ENCODE measurements around the gene FBXO31. TPM values are rescaled to one million over a fixed set of nuclear protein-coding genes. Genes with fewer than 3 reads are reported as not detected.

Gene FBXO31
- total and polyA plus RNA-seq, 5 donors from 2014 or later: 18.8 to 35.5 (median 27.8) TPM

GRCh38 chr16:87298857-87299465, 84.6 kb downstream of the FBXO31 start:
- H3K4me1 Mint-ChIP-seq: peaks cover 0 to 19% (median 11%) of the 10 kb centered on the region in 4 donors
- H3K36me3 Mint-ChIP-seq: peaks cover 6% of the 10 kb centered on the region
- Histone ChIP-seq H3K4me1 (ENCODE audit: control insufficient read depth, insufficient read depth, low read length, poor library complexity, severe bottlenecking) (peaks cover 3% of the 10 kb centered on the region), H3K27ac (ENCODE audit: insufficient read depth, low read length, poor library complexity, severe bottlenecking) (no peak overlapping the region), H3K36me3 (ENCODE audit: control insufficient read depth, insufficient read depth, low read length) (no peaks in the 10 kb centered on the region), H3K27me3 (ENCODE audit: control insufficient read depth, insufficient read depth, low read length) (no peaks in the 10 kb centered on the region), H3K9me3 (ENCODE audit: control insufficient read depth in 2 of 2, low read length in 2 of 2) (no peaks in the 10 kb centered on the region), H3K4me3 (ENCODE audit: low read depth, low read length) (no peak overlapping the region)
- H3K27me3 Mint-ChIP-seq: no peaks in the 10 kb centered on the region
- ATAC-seq (ENCODE audit: low read depth in 2 of 2) (no peak), DNase-seq (no peak)
- H3K4me3 Mint-ChIP-seq: no peak overlapping the region
- peak overlapping the region in 1 of 3 donors; percentile 62 for H3K27ac Mint-ChIP-seq
- H3K9me3 Mint-ChIP-seq: peaks cover 0 to 1% (median 0%) of the 10 kb centered on the region in 7 donors

GRCh38 chr16:87297918-87298631, 85.5 kb downstream of the FBXO31 start:
- Histone ChIP-seq H3K27me3 (ENCODE audit: control insufficient read depth, insufficient read depth, low read length) (no peaks in the 10 kb centered on the region), H3K4me3 (ENCODE audit: low read depth, low read length) (no peak overlapping the region), H3K9me3 (ENCODE audit: control insufficient read depth in 2 of 2, low read length in 2 of 2) (no peaks in the 10 kb centered on the region), H3K4me1 (ENCODE audit: control insufficient read depth, insufficient read depth, low read length, poor library complexity, severe bottlenecking) (no peaks in the 10 kb centered on the region), H3K36me3 (ENCODE audit: control insufficient read depth, insufficient read depth, low read length) (no peaks in the 10 kb centered on the region), H3K27ac (ENCODE audit: insufficient read depth, low read length, poor library complexity, severe bottlenecking) (no peak overlapping the region)
- Mint-ChIP-seq H3K27ac (peak overlapping the region in 1 of 3 donors; percentile 58), H3K4me1 (peaks cover 0 to 11% (median 5%) of the 10 kb centered on the region in 4 donors), H3K36me3 (peaks cover 6% of the 10 kb centered on the region), H3K4me3 (no peak overlapping the region), H3K9me3 (peaks cover 0 to 1% (median 0%) of the 10 kb centered on the region in 7 donors), H3K27me3 (no peaks in the 10 kb centered on the region)
- DNase-seq (peak in 1 of 3 donors; percentile 41), ATAC-seq (ENCODE audit: low read depth in 2 of 2) (peak in 1 of 2 donors; percentile 46)

GRCh38 chr16:87297407-87297806, 86.2 kb downstream of the FBXO31 start:
- peaks cover 6% of the 10 kb centered on the region for H3K36me3 Mint-ChIP-seq

DNA sequence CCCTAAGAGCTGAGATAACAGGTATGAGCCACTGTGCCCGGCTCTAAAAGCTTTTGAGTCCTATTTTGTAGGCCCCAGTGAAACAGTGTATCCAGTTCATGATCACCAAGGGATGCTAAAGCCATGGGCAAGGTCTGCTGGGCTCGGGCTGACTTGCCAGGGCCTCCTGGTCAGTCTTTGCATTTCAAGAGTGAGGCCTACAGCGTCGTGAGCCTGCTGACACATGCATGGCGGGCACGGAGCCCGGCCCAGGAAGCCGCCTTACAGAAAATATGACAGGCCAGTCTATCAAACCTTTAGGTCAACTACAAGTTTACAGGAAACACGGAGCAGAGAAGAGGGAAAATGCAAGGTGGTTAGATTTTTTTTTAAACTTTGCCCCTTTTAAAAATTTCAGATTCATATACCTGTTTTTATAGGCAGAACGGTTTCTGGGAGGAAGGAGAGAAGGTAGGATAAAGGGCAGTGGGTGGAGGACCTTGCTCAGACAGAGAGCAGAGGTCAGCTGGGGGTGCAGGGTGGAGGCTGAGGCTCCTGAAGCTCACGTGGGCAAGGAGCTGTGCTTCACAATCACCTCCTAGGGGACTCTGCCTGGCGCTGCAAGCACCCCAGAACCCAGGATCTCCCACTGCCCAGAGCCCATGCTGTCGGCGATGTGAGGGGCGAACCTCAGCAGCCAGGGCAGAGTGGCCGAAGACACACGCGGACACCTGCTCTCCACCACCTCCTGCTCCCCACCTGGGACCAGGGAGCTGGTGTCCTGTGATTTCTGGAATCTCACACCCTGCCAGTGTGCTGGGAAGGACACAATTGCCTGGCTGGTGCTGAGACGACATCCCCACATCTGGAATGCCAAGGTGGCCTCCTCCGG, 87.7 kb downstream of the FBXO31 start:
- peaks cover 0 to 2% (median 0%) of the 10 kb centered on the region in 7 donors for H3K9me3 Mint-ChIP-seq
- ATAC-seq (ENCODE audit: low read depth in 2 of 2) (no peak), DNase-seq (no peak)
- H3K9me3 ChIP-seq (ENCODE audit: control insufficient read depth in 2 of 2, low read length in 2 of 2): no peaks in the 10 kb centered on the region
- H3K27ac Mint-ChIP-seq: no peak overlapping the region
- H3K36me3 Mint-ChIP-seq: peaks cover 9% of the 10 kb centered on the region
- no peaks in the 10 kb centered on the region for H3K27me3 ChIP-seq (ENCODE audit: control insufficient read depth, insufficient read depth, low read length)
- H3K36me3 ChIP-seq (ENCODE audit: control insufficient read depth, insufficient read depth, low read length): no peaks in the 10 kb centered on the region
- no peak overlapping the region for H3K4me3 ChIP-seq (ENCODE audit: low read depth, low read length)
- no peaks in the 10 kb centered on the region for H3K4me1 ChIP-seq (ENCODE audit: control insufficient read depth, insufficient read depth, low read length, poor library complexity, severe bottlenecking)
- no peak overlapping the region for H3K4me3 Mint-ChIP-seq
- H3K27ac ChIP-seq (ENCODE audit: insufficient read depth, low read length, poor library complexity, severe bottlenecking): no peak overlapping the region
- peaks cover 0 to 4% (median 0%) of the 10 kb centered on the region in 4 donors for H3K4me1 Mint-ChIP-seq
- no peaks in the 10 kb centered on the region for H3K27me3 Mint-ChIP-seq

More at GRCh38 chr16:87297407-87297806, 86.2 kb downstream of the FBXO31 start:
- H3K4me3 ChIP-seq (ENCODE audit: low read depth, low read length): no peak overlapping the region
- H3K9me3 ChIP-seq (ENCODE audit: control insufficient read depth in 2 of 2, low read length in 2 of 2): no peaks in the 10 kb centered on the region
- no peaks in the 10 kb centered on the region for H3K27me3 Mint-ChIP-seq
- H3K4me1 ChIP-seq (ENCODE audit: control insufficient read depth, insufficient read depth, low read length, poor library complexity, severe bottlenecking): no peaks in the 10 kb centered on the region
- peaks cover 0 to 6% (median 2%) of the 10 kb centered on the region in 4 donors for H3K4me1 Mint-ChIP-seq
- H3K36me3 ChIP-seq (ENCODE audit: control insufficient read depth, insufficient read depth, low read length): no peaks in the 10 kb centered on the region
- no peaks in the 10 kb centered on the region for H3K27me3 ChIP-seq (ENCODE audit: control insufficient read depth, insufficient read depth, low read length)
- peaks cover 0 to 1% (median 0%) of the 10 kb centered on the region in 7 donors for H3K9me3 Mint-ChIP-seq
- DNase-seq: no peak
- H3K4me3 Mint-ChIP-seq: no peak overlapping the region
- ATAC-seq (ENCODE audit: low read depth in 2 of 2): no peak
- no peak overlapping the region for H3K27ac ChIP-seq (ENCODE audit: insufficient read depth, low read length, poor library complexity, severe bottlenecking)
- H3K27ac Mint-ChIP-seq: no peak overlapping the region

DNA sequence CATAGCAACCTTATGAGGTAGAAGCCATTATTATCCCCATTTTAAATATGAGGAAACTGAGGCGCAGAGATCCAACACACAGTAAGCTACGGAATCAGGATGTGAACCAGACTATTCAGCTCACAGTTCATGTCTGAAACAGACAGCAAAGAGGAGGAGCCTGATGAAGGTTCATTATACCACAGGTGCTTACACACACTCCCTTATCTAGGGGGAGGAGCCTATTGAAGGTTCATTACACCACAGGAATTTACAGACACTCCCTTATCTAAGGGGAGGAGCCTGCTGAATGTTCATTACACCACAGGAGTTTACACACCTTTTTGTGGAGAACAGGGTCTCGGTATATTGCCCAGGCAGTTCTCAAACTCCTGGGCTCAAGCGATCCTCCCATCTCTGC, 88.3 kb downstream of the FBXO31 start:
- Mint-ChIP-seq H3K27me3 (no peaks in the 10 kb centered on the region), H3K4me3 (no peak overlapping the region), H3K9me3 (peaks cover 0 to 2% (median 0%) of the 10 kb centered on the region in 7 donors), H3K36me3 (peaks cover 6% of the 10 kb centered on the region), H3K27ac (no peak overlapping the region), H3K4me1 (peaks cover 0 to 4% (median 0%) of the 10 kb centered on the region in 4 donors)
- Histone ChIP-seq H3K9me3 (ENCODE audit: control insufficient read depth in 2 of 2, low read length in 2 of 2) (no peaks in the 10 kb centered on the region), H3K4me3 (ENCODE audit: low read depth, low read length) (no peak overlapping the region), H3K27ac (ENCODE audit: insufficient read depth, low read length, poor library complexity, severe bottlenecking) (no peak overlapping the region), H3K36me3 (ENCODE audit: control insufficient read depth, insufficient read depth, low read length) (no peaks in the 10 kb centered on the region), H3K27me3 (ENCODE audit: control insufficient read depth, insufficient read depth, low read length) (no peaks in the 10 kb centered on the region), H3K4me1 (ENCODE audit: control insufficient read depth, insufficient read depth, low read length, poor library complexity, severe bottlenecking) (no peaks in the 10 kb centered on the region)
- DNase-seq: peak in 2 of 3 donors; percentile 16 to 69
- peak in 1 of 2 donors; percentile 40 for ATAC-seq (ENCODE audit: low read depth in 2 of 2)

- Mint-ChIP-seq H3K9me3 (peaks cover 0 to 2% (median 0%) of the 10 kb centered on the region in 7 donors), H3K27me3 (no peaks in the 10 kb centered on the region)
Observed at GRCh38 chr16:87293990-87294389, 89.6 kb downstream of the FBXO31 start.

DNA sequence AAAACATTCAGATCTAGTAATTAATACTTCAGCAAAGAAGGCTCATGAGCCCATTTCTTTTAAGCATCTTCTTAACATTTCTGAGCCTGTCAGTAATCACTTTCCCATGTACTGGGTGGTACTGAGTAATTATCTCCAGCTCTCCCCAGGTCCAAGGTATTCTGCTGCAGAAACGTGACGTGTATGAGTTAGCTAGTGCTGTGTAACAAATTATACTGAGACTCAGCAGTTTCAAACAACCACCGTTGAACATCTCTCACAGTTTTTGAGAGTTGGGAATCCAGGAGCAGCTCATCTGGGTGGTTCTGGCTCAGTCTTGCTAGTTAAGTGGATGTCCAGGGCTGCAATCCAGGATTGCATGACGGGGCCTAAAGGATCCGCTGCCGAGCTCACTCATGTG, 91.6 kb downstream of the FBXO31 start:
- H3K36me3 Mint-ChIP-seq: peaks cover 3% of the 10 kb centered on the region
- Histone ChIP-seq H3K9me3 (ENCODE audit: control insufficient read depth in 2 of 2, low read length in 2 of 2) (no peaks in the 10 kb centered on the region), H3K27me3 (ENCODE audit: control insufficient read depth, insufficient read depth, low read length) (no peaks in the 10 kb centered on the region), H3K36me3 (ENCODE audit: control insufficient read depth, insufficient read depth, low read length) (no peaks in the 10 kb centered on the region), H3K4me1 (ENCODE audit: control insufficient read depth, insufficient read depth, low read length, poor library complexity, severe bottlenecking) (no peaks in the 10 kb centered on the region), H3K27ac (ENCODE audit: insufficient read depth, low read length, poor library complexity, severe bottlenecking) (no peak overlapping the region), H3K4me3 (ENCODE audit: low read depth, low read length) (no peak overlapping the region)
- H3K4me1 Mint-ChIP-seq: no peaks in the 10 kb centered on the region
- DNase-seq: no peak
- no peaks in the 10 kb centered on the region for H3K27me3 Mint-ChIP-seq
- no peak overlapping the region for H3K4me3 Mint-ChIP-seq
- no peak for ATAC-seq (ENCODE audit: low read depth in 2 of 2)
- H3K27ac Mint-ChIP-seq: no peak overlapping the region
- peaks cover 0 to 2% (median 0%) of the 10 kb centered on the region in 7 donors for H3K9me3 Mint-ChIP-seq

More at GRCh38 chr16:87293990-87294389, 89.6 kb downstream of the FBXO31 start:
- no peak overlapping the region for H3K4me3 ChIP-seq (ENCODE audit: low read depth, low read length)
- DNase-seq: no peak
- H3K4me3 Mint-ChIP-seq: no peak overlapping the region
- peaks cover 0 to 4% (median 0%) of the 10 kb centered on the region in 4 donors for H3K4me1 Mint-ChIP-seq
- no peaks in the 10 kb centered on the region for H3K27me3 ChIP-seq (ENCODE audit: control insufficient read depth, insufficient read depth, low read length)
- no peaks in the 10 kb centered on the region for H3K4me1 ChIP-seq (ENCODE audit: control insufficient read depth, insufficient read depth, low read length, poor library complexity, severe bottlenecking)
- H3K36me3 Mint-ChIP-seq: peaks cover 6% of the 10 kb centered on the region
- no peak overlapping the region for H3K27ac ChIP-seq (ENCODE audit: insufficient read depth, low read length, poor library complexity, severe bottlenecking)
- no peak overlapping the region for H3K27ac Mint-ChIP-seq
- H3K9me3 ChIP-seq (ENCODE audit: control insufficient read depth in 2 of 2, low read length in 2 of 2): no peaks in the 10 kb centered on the region
- ATAC-seq (ENCODE audit: low read depth in 2 of 2): no peak
- H3K36me3 ChIP-seq (ENCODE audit: control insufficient read depth, insufficient read depth, low read length): no peaks in the 10 kb centered on the region

Data from CD4-positive, CD25-positive, alpha-beta regulatory T cell (primary cell).